Nucleus accumbens (tissue), 56 donors: ENCODE results near the gene DCHS2.

Source experiments
- DNase-seq, 56 donors: peaks; one replicate each; lab custom pipeline; 2025; lab: John Stamatoyannopoulos, UW

The DCHS2 gene

GRCh38 chr4:154332681-154333421 lies 158.7 kb downstream of the DCHS2 start:
- DNase-seq, result peak in 53 of 56 donors; percentile 14 to 83 (median 57)

- DNase-seq, result no peak
These were observed 161.7 kb downstream of the DCHS2 start for GRCh38 chr4:154329939-154330338.

GRCh38 chr4:154329268-154329868 lies 162.2 kb downstream of the DCHS2 start:
- DNase-seq, result peak in 9 of 56 donors; percentile 4 to 36 (median 11)

GRCh38 chr4:154328030-154328429 lies 163.6 kb downstream of the DCHS2 start:
- no peak for DNase-seq

GRCh38 chr4:154320521-154320920 lies 171.1 kb downstream of the DCHS2 start:
- peak in 1 of 56 donors; percentile 14 for DNase-seq

- no peak for DNase-seq
These were observed 171.9 kb downstream of the DCHS2 start for GRCh38 chr4:154319736-154320135.

GRCh38 chr4:154317201-154317999 lies 174.2 kb downstream of the DCHS2 start:
- no peak for DNase-seq

- DNase-seq, result no peak
These were observed 175.9 kb downstream of the DCHS2 start for GRCh38 chr4:154315741-154316140.

- peak in 5 of 56 donors; percentile 4 to 17 (median 11) for DNase-seq
These were observed 177.4 kb downstream of the DCHS2 start for GRCh38 chr4:154314248-154314647.

GRCh38 chr4:154313004-154313585 lies 178.5 kb downstream of the DCHS2 start:
- DNase-seq, result no peak

- DNase-seq, result no peak
These were observed 179.4 kb downstream of the DCHS2 start for GRCh38 chr4:154312246-154312645.

- DNase-seq, result no peak
These were observed 181.0 kb downstream of the DCHS2 start for GRCh38 chr4:154310578-154310977.

- no peak for DNase-seq
These were observed 183.4 kb downstream of the DCHS2 start for GRCh38 chr4:154308207-154308606.

GRCh38 chr4:154307451-154307850 lies 184.1 kb downstream of the DCHS2 start:
- no peak for DNase-seq

- no peak for DNase-seq
These were observed 186.0 kb downstream of the DCHS2 start for GRCh38 chr4:154305616-154306015.

GRCh38 chr4:154304679-154305078 lies 186.9 kb downstream of the DCHS2 start:
- DNase-seq, result no peak

- no peak for DNase-seq
These were observed 196.8 kb downstream of the DCHS2 start for GRCh38 chr4:154294652-154295350.

GRCh38 chr4:154293427-154293826 lies 198.2 kb downstream of the DCHS2 start:
- no peak for DNase-seq

GRCh38 chr4:154292589-154292988 lies 199.0 kb downstream of the DCHS2 start:
- DNase-seq, result no peak

- no peak for DNase-seq
These were observed 214.4 kb downstream of the DCHS2 start for GRCh38 chr4:154277172-154277571.
